WTC11 (cell line): ENCODE measurements around the gene MBTPS2.

Source experiments
- FOXJ3 ChIP-seq: sonication (generic); formaldehyde crosslinking; IDR thresholded peaks from 2 replicates; pipeline ENCODE4 v1.9.0; 2021; ENCODE audit warnings: missing genetic modification reagents, mild to moderate bottlenecking, borderline replicate concordance
- NFYB ChIP-seq: sonication (generic); formaldehyde crosslinking; conservative IDR thresholded peaks from 2 replicates; pipeline ENCODE4 v1.8.0; 2022; ENCODE audit warnings: low read depth, missing genetic modification reagents
- NR3C1 ChIP-seq: sonication (generic); formaldehyde crosslinking; conservative IDR thresholded peaks from 2 replicates; pipeline ENCODE4 v1.8.1; 2023; ENCODE audit warnings: low read depth, mild to moderate bottlenecking, missing genetic modification reagents
- TP53 ChIP-seq: sonication (generic); formaldehyde crosslinking; IDR thresholded peaks from 2 replicates; pipeline ENCODE4 v1.8.1; 2023; ENCODE audit warnings: mild to moderate bottlenecking, missing genetic modification reagents
- ZBTB21 ChIP-seq: sonication (generic); formaldehyde crosslinking; IDR thresholded peaks from 2 replicates; pipeline ENCODE4 v1.8.1; 2023; ENCODE audit warnings: mild to moderate bottlenecking, missing genetic modification reagents, borderline replicate concordance
- ZNF416 ChIP-seq: fragments of 250-450 bp; sonication (Bioruptor Pico); IDR thresholded peaks from 2 replicates; pipeline ENCODE4 v1.9.0; 2021; ENCODE audit warnings: mild to moderate bottlenecking, inconsistent platforms
- ZNF423 ChIP-seq: fragments of 250-450 bp; sonication (Bioruptor Pico); IDR thresholded peaks from 2 replicates; pipeline ENCODE4 v2.1.2; 2022; ENCODE audit warnings: mild to moderate bottlenecking, moderate library complexity
- TF ChIP-seq, protein P1 (sequence below): fragments of 200-600 bp; IDR thresholded peaks from 2 replicates; pipeline ENCODE4 v1.8.0; 2022; ENCODE audit warnings: antibody characterized with exemption
- TF ChIP-seq, protein P2 (sequence below): sonication (generic); formaldehyde crosslinking; conservative IDR thresholded peaks from 2 replicates; pipeline ENCODE4 v1.8.1; 2022; ENCODE audit warnings: mild to moderate bottlenecking, missing genetic modification reagents
- TF ChIP-seq, protein P3 (sequence below): sonication (generic); formaldehyde crosslinking; IDR thresholded peaks from 2 replicates; pipeline ENCODE4 v1.8.1; 2023; ENCODE audit warnings: mild to moderate bottlenecking, missing genetic modification reagents
- TF ChIP-seq, protein P4 (sequence below): sonication (generic); formaldehyde crosslinking; IDR thresholded peaks from 2 replicates; pipeline ENCODE4 v1.8.0; 2023; ENCODE audit warnings: mild to moderate bottlenecking, missing genetic modification reagents

DNA sequence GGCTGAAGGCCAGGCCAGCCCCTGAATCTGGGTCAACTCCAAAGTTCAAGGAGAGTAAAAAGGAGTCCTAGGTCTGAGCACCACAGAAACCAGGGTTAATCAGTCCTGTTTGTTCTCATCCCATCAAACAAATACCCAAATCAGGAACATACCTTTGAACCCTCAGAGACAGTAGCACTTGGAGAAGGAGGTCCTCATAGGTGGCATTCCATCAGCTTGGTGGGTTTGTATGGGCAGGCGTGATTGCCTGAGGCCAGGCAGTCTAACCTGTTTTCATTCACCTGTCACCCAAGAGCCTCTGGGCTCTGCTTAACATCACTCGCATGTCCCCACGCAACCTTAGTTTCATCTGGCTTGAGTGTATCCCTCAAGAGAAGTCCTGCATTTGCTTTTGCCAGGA, 17.5 kb upstream of the MBTPS2 start:
- TF ChIP-seq, protein P1, sequence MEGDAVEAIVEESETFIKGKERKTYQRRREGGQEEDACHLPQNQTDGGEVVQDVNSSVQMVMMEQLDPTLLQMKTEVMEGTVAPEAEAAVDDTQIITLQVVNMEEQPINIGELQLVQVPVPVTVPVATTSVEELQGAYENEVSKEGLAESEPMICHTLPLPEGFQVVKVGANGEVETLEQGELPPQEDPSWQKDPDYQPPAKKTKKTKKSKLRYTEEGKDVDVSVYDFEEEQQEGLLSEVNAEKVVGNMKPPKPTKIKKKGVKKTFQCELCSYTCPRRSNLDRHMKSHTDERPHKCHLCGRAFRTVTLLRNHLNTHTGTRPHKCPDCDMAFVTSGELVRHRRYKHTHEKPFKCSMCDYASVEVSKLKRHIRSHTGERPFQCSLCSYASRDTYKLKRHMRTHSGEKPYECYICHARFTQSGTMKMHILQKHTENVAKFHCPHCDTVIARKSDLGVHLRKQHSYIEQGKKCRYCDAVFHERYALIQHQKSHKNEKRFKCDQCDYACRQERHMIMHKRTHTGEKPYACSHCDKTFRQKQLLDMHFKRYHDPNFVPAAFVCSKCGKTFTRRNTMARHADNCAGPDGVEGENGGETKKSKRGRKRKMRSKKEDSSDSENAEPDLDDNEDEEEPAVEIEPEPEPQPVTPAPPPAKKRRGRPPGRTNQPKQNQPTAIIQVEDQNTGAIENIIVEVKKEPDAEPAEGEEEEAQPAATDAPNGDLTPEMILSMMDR = no peak
- TF ChIP-seq NR3C1 (CRISPR knock-in tag) (no peak), ZNF423 (CRISPR knock-in tag) (no peak), ZNF416 (no peak), NFYB (CRISPR knock-in tag) (no peak), FOXJ3 (CRISPR knock-in tag) (no peak), ZBTB21 (CRISPR knock-in tag) (no peak), TP53 (CRISPR knock-in tag) (no peak)
- TF ChIP-seq, protein P2, sequence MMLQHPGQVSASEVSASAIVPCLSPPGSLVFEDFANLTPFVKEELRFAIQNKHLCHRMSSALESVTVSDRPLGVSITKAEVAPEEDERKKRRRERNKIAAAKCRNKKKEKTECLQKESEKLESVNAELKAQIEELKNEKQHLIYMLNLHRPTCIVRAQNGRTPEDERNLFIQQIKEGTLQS (CRISPR knock-in tag) = no peak
- TF ChIP-seq, protein P3, sequence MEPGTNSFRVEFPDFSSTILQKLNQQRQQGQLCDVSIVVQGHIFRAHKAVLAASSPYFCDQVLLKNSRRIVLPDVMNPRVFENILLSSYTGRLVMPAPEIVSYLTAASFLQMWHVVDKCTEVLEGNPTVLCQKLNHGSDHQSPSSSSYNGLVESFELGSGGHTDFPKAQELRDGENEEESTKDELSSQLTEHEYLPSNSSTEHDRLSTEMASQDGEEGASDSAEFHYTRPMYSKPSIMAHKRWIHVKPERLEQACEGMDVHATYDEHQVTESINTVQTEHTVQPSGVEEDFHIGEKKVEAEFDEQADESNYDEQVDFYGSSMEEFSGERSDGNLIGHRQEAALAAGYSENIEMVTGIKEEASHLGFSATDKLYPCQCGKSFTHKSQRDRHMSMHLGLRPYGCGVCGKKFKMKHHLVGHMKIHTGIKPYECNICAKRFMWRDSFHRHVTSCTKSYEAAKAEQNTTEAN (CRISPR knock-in tag) = no peak
- TF ChIP-seq, protein P4, sequence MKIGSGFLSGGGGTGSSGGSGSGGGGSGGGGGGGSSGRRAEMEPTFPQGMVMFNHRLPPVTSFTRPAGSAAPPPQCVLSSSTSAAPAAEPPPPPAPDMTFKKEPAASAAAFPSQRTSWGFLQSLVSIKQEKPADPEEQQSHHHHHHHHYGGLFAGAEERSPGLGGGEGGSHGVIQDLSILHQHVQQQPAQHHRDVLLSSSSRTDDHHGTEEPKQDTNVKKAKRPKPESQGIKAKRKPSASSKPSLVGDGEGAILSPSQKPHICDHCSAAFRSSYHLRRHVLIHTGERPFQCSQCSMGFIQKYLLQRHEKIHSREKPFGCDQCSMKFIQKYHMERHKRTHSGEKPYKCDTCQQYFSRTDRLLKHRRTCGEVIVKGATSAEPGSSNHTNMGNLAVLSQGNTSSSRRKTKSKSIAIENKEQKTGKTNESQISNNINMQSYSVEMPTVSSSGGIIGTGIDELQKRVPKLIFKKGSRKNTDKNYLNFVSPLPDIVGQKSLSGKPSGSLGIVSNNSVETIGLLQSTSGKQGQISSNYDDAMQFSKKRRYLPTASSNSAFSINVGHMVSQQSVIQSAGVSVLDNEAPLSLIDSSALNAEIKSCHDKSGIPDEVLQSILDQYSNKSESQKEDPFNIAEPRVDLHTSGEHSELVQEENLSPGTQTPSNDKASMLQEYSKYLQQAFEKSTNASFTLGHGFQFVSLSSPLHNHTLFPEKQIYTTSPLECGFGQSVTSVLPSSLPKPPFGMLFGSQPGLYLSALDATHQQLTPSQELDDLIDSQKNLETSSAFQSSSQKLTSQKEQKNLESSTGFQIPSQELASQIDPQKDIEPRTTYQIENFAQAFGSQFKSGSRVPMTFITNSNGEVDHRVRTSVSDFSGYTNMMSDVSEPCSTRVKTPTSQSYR (CRISPR knock-in tag) = no peak
